Activated CD8-positive, alpha-beta memory T cell treated with anti-CD3 and anti-CD28 coated beads, Interleukin-2, amount 50 U/mL, for 24 hours (primary cell): ENCODE data around the gene WNT9B.

Experiments
- DNase-seq: peaks from one replicate; pipeline ENCODE4 v3.0.0-alpha.2; 2020; ENCODE audit errors: extremely low read depth

Gene WNT9B, protein sequence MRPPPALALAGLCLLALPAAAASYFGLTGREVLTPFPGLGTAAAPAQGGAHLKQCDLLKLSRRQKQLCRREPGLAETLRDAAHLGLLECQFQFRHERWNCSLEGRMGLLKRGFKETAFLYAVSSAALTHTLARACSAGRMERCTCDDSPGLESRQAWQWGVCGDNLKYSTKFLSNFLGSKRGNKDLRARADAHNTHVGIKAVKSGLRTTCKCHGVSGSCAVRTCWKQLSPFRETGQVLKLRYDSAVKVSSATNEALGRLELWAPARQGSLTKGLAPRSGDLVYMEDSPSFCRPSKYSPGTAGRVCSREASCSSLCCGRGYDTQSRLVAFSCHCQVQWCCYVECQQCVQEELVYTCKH

GRCh38 chr17:46851029-46851741 is at the start of gene WNT9B:
WNT9B (plus strand) TSS chr17:46851583; CDS start chr17:46851639, 56 bp downstream.
- DNase-seq: no peak

- no peak for DNase-seq
Observed at GRCh38 chr17:46802800-46803199, 48.6 kb upstream of the WNT9B start.

- no peak for DNase-seq
Observed at GRCh38 chr17:46803544-46803943, 47.8 kb upstream of the WNT9B start.

DNA sequence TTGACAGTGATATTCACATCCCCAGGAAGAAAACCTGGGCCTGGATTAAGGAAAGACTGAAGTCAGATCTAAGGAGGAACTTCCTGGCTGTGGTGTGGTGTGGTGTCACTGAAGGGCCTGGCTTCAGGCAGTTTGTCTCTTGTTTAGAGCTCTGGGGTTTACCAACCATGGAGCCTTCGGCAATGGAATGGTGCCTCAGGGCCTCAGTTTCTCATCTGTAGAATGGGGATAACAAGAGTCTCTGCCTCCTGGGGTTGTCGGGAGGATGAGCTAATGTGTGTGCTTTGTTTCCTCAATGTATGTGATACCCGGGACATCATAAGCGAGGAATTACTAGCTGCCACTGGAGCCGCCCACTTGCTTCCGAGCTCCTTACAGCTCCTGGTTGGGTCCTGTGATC is 45.6 kb upstream of the WNT9B start:
- no peak for DNase-seq

GRCh38 chr17:46809110-46809571 is 42.2 kb upstream of the WNT9B start:
- DNase-seq: no peak

- no peak for DNase-seq
Observed at GRCh38 chr17:46810837-46811236, 40.5 kb upstream of the WNT9B start.

DNA sequence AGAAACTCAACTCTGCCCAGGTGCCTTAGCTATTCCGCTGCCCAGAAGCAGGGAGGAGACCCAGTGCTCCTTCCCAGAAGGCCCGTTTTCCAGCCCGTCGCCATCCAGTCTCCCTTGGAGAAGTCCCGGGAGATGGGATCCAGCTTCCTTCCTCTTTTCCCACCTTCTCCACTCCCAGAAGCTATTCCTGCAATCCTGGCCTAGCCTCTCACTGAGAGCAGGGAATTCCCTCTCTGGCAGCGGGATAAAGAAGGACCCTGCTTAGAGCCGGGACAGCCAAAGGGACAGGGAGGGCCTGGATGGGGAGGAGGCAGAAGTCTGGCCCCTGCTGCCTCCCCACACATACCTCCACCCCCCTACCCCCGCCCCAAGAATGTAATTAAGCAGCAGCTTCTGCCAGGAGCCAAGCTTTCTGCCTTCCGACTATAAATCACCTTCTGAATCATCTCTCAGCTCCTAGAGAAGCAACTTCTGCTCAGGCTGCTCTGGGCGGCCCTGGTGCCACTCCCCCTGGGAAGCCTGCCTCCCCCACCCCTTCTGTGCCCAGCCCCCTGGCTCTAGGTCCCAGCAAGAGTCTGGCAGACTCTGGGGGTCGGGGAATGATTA is 39.3 kb upstream of the WNT9B start:
- no peak for DNase-seq

DNA sequence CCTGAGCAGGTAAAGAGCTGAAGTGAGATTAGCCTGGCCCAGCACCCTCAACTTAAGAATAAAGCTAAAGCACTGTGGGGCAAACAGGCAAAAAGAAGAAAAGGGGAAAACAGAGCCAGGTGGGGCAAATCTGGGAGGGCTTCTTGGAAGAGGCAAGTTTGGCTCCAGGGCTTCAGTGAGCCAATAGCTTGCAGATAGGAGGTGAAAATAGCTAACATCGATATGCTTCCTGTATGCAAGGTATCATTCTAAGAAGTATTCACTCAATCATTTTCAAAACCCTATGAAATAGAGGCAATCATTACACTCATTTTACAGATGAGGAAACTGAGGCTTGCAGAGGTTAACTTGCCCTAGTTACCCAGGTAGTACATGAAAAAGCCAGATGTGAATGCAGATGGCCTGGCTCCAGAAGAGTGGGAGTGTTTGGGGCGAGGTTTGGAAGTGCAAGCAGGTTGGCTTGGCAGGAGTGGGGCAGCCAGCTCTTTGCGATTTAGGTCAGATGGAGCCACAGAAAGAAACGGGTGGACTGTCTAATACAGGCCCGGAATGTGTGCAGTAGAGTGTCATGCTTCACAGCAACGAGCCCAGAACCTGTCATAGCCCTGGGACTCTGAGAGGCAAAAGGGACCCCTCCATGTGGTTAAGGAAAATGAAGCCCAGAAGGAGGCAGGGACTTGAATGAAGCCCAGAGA is 38.6 kb upstream of the WNT9B start:
- DNase-seq: no peak

DNA sequence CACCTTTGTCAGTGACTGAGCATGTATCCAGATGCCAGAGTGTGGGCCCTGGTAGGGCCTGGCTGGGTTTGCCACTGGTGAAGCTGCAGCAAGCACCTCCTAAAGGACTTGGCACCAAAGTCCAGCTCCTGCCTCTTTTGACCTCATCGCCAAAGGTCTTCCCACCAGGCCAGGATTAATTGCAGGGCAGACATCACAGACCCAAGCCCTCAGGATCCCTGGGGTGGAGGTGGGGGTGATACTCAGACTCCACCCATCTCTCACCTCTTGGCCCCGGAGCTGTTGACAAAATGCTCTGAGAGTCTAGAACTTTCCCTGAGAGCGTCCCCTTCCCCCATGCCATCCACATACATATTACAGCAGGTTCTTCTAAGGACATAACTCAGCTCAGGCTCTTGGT is 37.5 kb upstream of the WNT9B start:
- DNase-seq: no peak

DNA sequence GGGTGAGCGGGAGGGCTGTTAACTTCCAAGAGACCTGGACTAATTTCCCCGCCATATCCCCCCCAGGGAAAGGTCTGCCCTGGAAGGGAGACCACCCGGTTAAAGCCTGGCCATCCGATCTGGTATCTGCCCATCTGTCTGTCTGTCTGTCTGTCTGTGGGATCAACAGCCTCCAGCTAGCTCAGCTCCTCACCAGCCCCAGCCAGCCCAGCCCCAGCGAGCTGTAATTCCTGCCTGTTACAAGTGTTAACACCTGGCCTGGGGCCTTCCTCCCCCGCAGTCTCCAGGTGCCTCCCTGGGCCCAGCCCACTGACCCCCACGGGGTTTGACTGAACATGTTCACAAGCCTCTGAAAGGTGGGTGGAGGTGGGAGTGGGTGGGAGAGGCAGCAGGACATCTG is 36.9 kb upstream of the WNT9B start:
- DNase-seq: no peak

DNA sequence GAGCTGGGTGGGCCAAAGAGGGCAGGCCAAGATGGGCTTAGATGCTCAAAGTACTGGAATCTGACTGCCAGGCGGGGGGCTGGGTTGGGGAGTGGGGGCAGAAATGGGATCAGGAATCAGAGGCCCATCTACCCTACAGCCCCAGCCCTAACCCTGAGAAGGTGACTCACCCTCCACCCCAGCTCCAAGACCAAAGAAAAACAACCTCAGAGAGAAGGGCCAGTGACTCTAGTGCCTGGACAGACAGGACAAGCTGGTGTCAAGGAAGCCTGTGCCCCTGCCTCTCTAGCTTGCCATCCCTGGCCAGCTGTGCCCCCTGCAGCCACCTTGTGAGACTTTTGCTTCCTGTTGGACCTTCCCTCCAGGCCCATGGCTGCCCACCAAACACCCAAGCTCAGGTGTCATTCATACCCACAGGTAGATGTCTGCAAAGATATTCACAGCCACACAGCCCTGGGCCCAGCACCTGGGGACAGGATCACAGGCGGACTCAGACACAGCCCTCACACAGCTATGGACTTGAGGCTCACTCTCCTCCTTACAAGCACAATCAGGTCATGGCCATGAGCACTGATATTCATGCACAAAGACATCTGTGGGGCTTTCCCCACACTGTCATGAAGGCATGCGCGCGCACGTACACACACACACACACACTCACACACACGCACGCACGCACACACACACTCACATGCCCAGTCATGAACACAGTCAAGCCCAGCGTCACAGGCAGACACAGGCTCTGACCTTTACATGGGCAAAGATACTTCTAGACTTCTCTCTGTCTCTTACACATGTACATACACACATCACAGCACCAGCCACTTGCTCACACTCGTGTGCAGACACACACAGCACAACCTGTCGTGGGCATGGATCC is 35.7 kb upstream of the WNT9B start:
- DNase-seq: no peak

DNA sequence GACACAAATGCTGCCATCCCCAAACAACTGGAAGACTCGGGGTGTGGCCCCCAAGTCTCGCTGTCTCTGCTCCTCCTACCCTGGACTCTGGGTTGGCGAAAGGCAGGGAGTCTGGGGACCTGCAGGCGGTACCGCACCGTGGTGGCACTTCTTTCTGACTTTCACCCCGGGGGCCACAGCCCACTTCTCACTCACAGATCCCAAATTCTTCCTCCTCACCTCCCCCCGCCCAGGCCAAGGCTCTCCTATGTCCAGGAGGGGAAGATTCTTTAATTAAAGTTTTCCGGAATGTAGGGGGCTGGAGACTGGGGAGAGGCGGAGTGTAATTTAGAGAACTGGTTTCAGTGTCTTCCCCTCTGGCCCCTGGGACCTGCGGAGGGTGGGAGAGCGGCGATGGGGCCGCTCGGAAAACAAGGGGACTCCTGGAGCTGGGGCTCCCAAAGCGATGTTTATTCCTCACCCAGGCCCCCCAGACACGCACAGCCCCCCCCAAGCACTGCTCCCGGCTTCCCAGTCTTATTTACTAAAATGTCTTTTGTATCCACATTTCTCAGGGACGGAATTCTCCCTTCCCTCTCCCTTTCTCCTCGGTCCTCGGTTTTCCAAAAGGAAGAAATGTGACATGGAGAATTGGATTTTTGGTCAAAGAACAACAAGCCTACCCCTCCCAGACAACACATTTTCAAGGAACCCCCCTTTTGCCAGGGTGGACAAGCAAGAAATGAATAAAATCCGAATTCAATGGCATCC is 34.1 kb upstream of the WNT9B start:
- no peak for DNase-seq

DNA sequence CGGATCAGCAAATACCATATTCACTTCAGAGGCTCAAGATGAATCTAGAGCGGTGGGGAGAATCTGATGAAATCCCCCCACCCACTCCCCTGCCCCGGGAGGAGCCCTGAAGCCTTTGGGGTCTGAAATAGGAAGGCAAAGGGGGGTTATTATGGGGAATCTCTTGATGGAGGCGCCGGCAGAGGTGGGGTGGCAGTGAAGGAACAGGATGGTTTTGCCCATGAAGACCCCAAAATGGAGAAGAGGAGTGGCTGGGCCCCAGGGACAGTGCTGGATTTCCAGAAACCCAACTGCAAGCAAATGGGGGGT is 33.5 kb upstream of the WNT9B start:
- DNase-seq: no peak

GRCh38 chr17:46818316-46818928 is 33.0 kb upstream of the WNT9B start, which contains the start of gene WNT3:
WNT3 (minus strand) TSS chr17:46818692; CDS start chr17:46818597, 95 bp downstream.
- DNase-seq: peak; percentile 10

GRCh38 chr17:46818929-46819859 is 32.2 kb upstream of the WNT9B start:
- DNase-seq: no peak

DNA sequence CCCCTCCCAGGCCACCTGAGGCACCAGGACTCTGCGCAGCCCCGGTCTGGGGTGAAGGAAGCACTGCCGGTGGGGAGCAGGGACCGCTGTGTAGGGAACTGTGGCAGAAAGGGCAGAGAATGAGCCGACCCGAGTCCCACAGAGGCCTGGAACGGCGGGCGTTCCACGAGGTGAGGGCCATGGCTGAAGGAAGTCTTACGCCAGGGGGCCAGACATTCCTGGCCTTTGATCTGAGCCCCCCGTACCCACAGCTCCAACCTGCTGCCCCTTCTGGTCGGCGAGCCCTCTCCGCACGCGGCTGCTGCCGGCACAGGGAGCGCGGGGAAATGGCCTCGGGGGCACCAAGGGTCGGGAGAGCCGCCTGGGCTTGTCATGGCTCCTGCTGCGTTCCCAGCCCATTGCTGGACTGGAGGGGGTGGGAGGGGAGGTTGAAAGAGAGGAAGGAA is 31.5 kb upstream of the WNT9B start:
- DNase-seq: no peak

DNA sequence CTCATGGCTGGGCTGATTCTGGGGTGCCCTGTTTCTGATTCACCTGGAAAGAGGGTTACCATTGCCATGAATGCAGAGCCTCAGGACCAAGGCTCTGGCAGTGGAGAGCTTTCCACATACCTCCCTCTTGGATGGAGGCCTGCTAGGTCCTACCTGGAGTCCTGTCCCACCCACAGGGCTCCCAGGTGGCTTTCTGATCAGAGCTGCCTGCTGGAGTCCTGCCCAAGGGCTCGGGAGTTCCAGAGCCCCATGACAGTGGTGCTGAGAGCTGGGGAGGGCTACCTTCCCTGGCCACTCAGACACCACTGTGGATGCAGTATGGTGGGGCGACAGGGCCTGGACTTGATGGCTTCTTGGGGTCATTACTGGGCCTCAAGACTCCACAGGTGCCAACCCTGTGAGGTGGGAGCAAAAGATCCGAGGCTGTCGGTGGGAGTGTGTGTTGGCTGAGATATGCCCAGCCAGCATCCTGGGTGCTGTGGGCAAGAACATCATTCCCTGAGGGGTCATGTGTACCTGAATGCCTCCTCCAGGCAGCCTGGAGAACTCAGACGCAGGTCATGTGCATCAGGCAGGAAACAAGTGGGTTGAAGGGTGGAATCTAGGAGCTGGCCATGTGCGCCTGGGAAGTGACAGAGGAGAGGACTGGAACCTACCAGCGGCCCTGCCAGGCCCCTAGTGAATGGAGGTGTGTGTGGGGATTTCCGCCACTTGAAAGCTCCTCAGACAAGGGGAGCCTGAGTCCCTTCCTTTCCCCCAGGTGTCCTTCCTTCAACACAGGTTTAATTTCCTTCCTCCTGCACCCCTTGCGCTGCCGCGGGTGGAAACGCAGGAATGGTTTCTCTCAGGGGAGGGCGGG is 30.6 kb upstream of the WNT9B start:
- DNase-seq: no peak
